Measurements from ENCODE around the gene NRN1. TPM values are rescaled to one million over a fixed set of nuclear protein-coding genes. Genes with fewer than 3 reads are reported as not detected.

Gene NRN1
- total RNA-seq, 1 experiment from 2014 or later: not detected

- H3K4me3 ChIP-seq (ENCODE audit: insufficient read depth, low read depth, low read length): peak overlapping the region; percentile 31
- no peaks in the 10 kb centered on the region for H3K36me3 ChIP-seq (replicated peaks; ENCODE audit: control insufficient read depth, insufficient read depth, low read length)
- DNase-seq: peak; percentile 84
- peaks cover 99% of the 10 kb centered on the region for H3K27me3 ChIP-seq (ENCODE audit: control insufficient read depth, insufficient read depth, low read length)
Observed at GRCh38 chr6:5996714-5997419, 9.9 kb downstream of the NRN1 start.

- peak overlapping the region; percentile 31 for H3K4me3 ChIP-seq (ENCODE audit: insufficient read depth, low read depth, low read length)
Observed at GRCh38 chr6:5995949-5996713, 10.6 kb downstream of the NRN1 start.

GRCh38 chr6:5995658-5995948, 11.1 kb downstream of the NRN1 start:
- DNase-seq: no peak
- H3K27me3 ChIP-seq (ENCODE audit: control insufficient read depth, insufficient read depth, low read length): peaks cover 95% of the 10 kb centered on the region
- no peaks in the 10 kb centered on the region for H3K36me3 ChIP-seq (replicated peaks; ENCODE audit: control insufficient read depth, insufficient read depth, low read length)
- no peak overlapping the region for H3K4me3 ChIP-seq (ENCODE audit: insufficient read depth, low read depth, low read length)

More at GRCh38 chr6:5995949-5996713, 10.6 kb downstream of the NRN1 start:
- Histone ChIP-seq H3K36me3 (replicated peaks; ENCODE audit: control insufficient read depth, insufficient read depth, low read length) (no peaks in the 10 kb centered on the region), H3K27me3 (ENCODE audit: control insufficient read depth, insufficient read depth, low read length) (peaks cover 97% of the 10 kb centered on the region)
- DNase-seq: peak; percentile 94

DNA sequence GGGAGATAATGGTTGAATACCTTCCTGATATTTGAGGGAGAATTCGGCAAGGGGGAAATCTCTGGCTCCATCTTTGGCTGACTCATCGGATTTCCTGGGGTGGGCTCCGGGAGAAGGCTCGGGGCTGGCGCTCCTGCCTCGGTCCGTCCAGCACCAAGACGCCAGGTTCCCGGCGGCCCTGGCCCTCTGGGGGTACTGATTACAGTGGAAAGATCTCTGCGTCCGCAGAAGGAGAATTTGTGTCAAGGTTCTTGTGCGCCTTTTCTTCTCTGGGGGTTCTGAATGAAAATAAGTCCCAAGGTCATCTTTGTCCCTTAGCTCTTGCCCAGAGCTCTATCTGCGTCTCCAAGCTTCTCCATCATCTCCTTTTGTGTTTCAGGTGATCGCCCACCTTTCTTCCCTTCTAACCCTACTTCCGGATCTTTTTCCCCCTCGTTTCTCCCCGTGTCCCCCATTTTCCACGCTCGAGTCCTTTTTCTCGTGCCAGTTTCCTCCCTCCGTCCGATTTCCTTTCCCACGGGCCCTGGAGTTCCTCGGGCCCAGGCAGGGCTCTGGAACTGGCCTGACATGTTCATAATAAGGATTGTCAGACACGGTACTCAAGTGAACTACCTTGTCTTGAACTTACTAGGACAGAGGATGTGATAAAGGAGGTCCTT, 11.6 kb downstream of the NRN1 start:
- H3K27me3 ChIP-seq (ENCODE audit: control insufficient read depth, insufficient read depth, low read length): peaks cover 92% of the 10 kb centered on the region
- no peak overlapping the region for H3K4me3 ChIP-seq (ENCODE audit: insufficient read depth, low read depth, low read length)
- H3K36me3 ChIP-seq (replicated peaks; ENCODE audit: control insufficient read depth, insufficient read depth, low read length): no peaks in the 10 kb centered on the region
- DNase-seq: peak; percentile 67

DNA sequence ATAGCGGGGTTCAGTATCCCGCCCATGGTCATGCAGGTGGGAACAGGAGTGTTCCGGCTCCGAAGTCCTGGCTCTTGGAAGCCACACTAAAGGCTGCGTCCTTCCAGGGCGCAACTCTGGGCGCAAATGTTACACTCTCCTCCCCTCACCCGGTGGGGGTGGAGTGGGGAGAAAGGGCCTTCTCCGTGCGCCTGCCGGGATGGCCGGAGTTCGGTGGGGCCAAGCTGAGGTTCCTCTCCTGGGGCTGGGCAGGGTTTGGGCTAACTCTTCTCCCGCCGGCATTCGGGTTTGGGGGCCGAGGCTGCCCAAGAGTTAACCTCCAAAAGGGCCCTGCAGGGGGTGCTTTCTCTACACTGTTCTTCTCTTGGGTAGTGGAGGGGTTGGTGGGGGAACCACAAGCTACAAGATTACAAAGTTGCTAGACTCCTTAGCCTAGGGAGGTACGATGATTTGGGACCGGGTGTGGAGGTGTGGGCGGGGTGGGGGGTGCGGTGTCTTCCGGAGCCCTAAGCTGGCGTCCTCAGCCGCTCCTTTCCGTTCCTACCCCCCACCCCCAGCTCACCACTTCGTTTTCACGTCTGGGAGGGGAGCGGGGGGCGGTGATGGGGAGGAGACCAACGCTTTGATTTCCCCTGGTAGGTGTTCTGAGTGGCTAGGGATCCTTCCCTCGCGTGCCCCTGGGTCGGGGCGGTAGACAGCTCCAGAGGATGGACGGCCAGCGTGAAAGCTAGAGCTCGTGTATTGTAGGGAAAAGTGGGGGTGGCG, 12.3 kb downstream of the NRN1 start:
- peak; percentile 72 for DNase-seq

DNA sequence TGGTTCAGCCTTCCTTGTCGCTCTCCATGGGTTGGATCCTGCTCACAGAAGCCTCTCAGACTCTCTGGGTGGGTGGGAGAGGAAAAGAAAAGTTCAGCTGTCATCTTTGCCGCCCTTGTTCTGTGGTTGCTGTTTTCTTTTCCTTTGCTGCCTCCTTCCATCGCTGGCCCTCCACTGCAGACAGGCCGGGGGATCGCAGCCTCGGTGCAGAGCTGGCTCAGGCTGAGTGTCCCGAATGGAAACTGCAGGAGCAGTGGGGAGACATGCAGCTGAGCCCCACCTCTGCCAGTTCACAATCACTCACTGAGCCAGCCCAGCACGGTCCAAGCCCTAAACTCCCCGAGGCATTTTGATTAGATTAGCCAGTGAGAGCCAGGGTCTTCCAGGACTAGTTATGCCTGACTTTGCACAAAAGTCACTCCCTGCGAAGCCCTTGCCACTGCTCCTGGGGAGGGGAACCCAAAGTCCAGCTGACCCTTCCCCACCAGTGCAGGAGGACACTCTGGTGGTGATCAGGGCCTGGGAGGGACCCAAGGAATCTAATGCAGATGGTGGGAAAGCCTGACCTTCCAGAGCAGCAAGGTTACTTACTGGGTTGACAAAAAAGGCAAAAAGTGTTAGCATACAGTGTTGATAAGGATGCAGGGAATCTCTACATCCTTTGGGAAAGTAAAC, 14.0 kb downstream of the NRN1 start:
- H3K36me3 ChIP-seq (replicated peaks; ENCODE audit: control insufficient read depth, insufficient read depth, low read length): no peaks in the 10 kb centered on the region
- no peak overlapping the region for H3K4me3 ChIP-seq (ENCODE audit: insufficient read depth, low read depth, low read length)
- H3K27me3 ChIP-seq (ENCODE audit: control insufficient read depth, insufficient read depth, low read length): peaks cover 68% of the 10 kb centered on the region
- DNase-seq: peak; percentile 67

More for the DNA sequence above, 12.3 kb downstream of the NRN1 start:
- peaks cover 85% of the 10 kb centered on the region for H3K27me3 ChIP-seq (ENCODE audit: control insufficient read depth, insufficient read depth, low read length)
- H3K36me3 ChIP-seq (replicated peaks; ENCODE audit: control insufficient read depth, insufficient read depth, low read length): no peaks in the 10 kb centered on the region
- peak overlapping the region; percentile 6; the same call in 1 of the 2 replicates for H3K4me3 ChIP-seq (ENCODE audit: insufficient read depth, low read depth, low read length)

DNA sequence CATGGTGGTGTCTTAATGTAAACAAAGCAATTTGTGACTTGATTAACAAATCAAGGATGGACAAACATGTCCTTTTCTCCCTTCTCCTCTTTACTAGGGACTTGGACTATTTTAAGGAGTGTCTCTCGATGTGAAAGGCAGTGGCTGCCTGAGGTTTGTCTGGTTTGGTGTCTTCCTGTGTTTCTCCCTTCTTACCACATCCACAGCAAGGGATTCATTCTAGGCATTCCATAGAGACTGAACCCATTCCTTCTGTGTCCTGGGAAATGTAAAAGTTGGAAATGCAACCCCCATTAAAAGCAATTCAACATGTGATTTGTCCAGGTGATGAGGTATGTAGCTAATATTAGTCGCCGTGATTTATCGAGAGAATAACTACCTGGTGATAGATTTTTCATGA, 15.9 kb downstream of the NRN1 start:
- Histone ChIP-seq H3K27me3 (ENCODE audit: control insufficient read depth, insufficient read depth, low read length) (peaks cover 50% of the 10 kb centered on the region), H3K36me3 (replicated peaks; ENCODE audit: control insufficient read depth, insufficient read depth, low read length) (no peaks in the 10 kb centered on the region), H3K4me3 (ENCODE audit: insufficient read depth, low read depth, low read length) (no peak overlapping the region)
- no peak for DNase-seq

DNA sequence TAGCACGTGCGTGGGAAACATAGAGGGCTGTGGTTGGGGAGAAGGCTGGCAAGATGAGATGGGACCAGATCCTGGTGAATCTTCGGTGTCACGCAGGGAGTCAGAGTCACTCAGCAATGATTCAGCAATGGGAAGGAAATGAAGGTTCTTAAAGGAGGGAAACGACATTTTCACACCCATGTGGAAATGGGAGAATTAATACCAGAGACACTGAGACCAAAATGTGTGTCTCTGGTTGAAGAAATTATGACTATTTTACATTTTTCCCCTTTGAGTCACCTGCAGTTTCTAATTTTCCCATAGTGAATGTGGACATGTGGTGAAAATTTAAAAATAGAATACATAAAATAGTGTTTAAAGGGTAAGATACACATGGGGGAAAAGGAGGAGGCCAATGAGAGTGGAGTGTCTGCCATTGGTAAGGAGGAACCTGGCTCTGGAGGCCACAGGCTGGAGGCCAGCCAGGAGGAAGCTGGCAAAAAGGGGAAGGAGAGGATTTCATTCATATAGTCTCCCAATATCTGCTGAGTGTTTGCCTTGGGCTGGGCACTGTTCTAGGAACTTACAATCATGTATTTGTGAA, 17.5 kb downstream of the NRN1 start:
- Histone ChIP-seq H3K27me3 (ENCODE audit: control insufficient read depth, insufficient read depth, low read length) (peaks cover 36% of the 10 kb centered on the region), H3K4me3 (ENCODE audit: insufficient read depth, low read depth, low read length) (no peak overlapping the region), H3K36me3 (replicated peaks; ENCODE audit: control insufficient read depth, insufficient read depth, low read length) (no peaks in the 10 kb centered on the region)
- no peak for DNase-seq

DNA sequence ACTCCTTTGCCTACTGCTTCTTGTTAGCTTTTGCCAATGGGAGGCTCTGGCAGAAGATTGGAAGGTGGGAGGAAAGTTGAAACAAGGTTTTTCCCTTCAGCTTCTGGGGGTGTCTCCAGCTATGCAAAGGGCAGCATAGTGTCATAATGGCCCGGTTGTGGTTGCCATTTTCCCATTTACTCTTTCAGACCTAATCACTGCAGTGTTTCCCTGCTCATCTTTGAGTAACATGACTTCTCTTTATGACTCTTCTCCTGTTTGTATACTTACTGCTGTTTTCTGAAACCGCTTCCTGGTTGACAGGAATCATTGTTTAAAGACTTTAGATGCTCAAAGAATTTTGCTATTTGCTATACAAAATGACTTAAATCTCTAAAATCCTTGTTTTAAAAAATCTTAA, 19.9 kb downstream of the NRN1 start:
- Histone ChIP-seq H3K36me3 (replicated peaks; ENCODE audit: control insufficient read depth, insufficient read depth, low read length) (no peaks in the 10 kb centered on the region), H3K4me3 (ENCODE audit: insufficient read depth, low read depth, low read length) (no peak overlapping the region), H3K27me3 (ENCODE audit: control insufficient read depth, insufficient read depth, low read length) (peaks cover 13% of the 10 kb centered on the region)
- no peak for DNase-seq

DNA sequence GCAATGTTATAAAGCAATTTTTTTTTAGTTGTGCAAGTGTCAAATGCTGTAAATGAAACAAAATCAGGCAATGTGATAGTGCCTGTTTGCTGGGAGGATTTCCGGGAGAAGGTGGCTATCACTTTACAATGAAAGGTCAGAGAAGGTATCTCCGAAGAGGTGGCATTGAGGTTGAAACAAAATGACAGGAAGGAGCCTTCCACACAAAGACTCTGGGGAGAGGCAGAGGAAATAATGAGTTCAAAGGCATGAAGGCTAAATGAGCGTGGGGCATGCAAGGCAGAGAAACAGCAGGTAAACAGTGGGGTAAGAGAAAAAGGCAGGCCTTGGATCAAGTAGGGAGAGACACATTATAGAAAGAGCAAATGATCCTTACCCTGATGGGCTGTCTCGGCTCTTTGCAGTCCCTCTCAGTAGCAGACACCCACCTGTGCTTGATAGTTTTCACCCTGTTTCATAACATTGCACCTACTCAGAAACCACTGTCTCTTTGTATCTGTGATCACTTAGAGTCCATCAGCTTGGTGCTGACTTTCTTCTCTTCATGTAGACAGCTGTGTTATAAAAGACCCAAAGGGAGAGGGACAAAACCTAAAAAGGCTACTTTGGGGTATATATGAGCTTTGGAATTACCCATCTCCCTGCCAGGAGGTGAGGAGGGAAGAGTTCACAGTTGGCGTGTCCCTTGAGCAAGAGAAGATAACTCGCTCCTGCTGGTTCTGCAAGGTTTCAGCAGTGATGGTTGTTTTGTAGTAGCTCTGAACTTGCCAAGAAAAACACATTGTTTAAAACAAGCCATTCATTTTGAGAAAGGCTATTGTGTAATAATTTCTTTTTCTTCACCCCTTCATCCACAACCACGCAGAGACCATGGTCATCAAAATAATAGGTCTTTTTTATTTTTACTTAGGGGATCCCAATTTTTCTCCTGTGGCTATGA, 22.3 kb downstream of the NRN1 start:
- Histone ChIP-seq H3K27me3 (ENCODE audit: control insufficient read depth, insufficient read depth, low read length) (peaks cover 2% of the 10 kb centered on the region; the same call in 1 of the 2 replicates), H3K4me3 (ENCODE audit: insufficient read depth, low read depth, low read length) (no peak overlapping the region), H3K36me3 (replicated peaks; ENCODE audit: control insufficient read depth, insufficient read depth, low read length) (no peaks in the 10 kb centered on the region)
- DNase-seq: no peak

- Histone ChIP-seq H3K36me3 (replicated peaks; ENCODE audit: control insufficient read depth, insufficient read depth, low read length) (no peaks in the 10 kb centered on the region), H3K4me3 (ENCODE audit: insufficient read depth, low read depth, low read length) (no peak overlapping the region), H3K27me3 (ENCODE audit: control insufficient read depth, insufficient read depth, low read length) (peaks cover 2% of the 10 kb centered on the region; the same call in 1 of the 2 replicates)
- no peak for DNase-seq
Observed at GRCh38 chr6:5981126-5982026, 25.3 kb downstream of the NRN1 start.
